ENCODE measurements around the gene TMEM14C. TPM values are rescaled to one million over a fixed set of nuclear protein-coding genes. Genes with fewer than 3 reads are reported as not detected.
"Not testable (repeated sequence)": the region's sequence is repeated elsewhere in the genome, so short reads cannot be mapped to it uniquely, and the experiment has no call there.

TMEM14C gene
- total RNA-seq, 1 donor from 2014 or later: 93.4 TPM

GRCh38 chr6:10733863-10734262 is 11.0 kb downstream of the TMEM14C start:
- Histone ChIP-seq H3K9me3 (ENCODE audit: control insufficient read depth in 3 of 3, low read length in 3 of 3) (no peaks in the 10 kb centered on the region), H3K27ac (ENCODE audit: low read depth, low read length) (no peak overlapping the region), H3K36me3 (ENCODE audit: control insufficient read depth in 3 of 3, insufficient read depth in 3 of 3, low read length in 3 of 3) (peaks cover 8 to 25% (median 17%) of the 10 kb centered on the region in 3 donors), H3K9ac (ENCODE audit: low read depth in 1 of 3, low read length in 3 of 3) (no peak overlapping the region), H3K4me1 (ENCODE audit: control insufficient read depth in 3 of 3, insufficient read depth in 3 of 3, low read length in 3 of 3) (peaks cover 0 to 8% (median 4%) of the 10 kb centered on the region in 3 donors), H3K4me3 (ENCODE audit: low read length in 3 of 3) (no peak overlapping the region), H3K27me3 (ENCODE audit: control insufficient read depth in 3 of 3, insufficient read depth in 3 of 3, low read length in 3 of 3) (no peaks in the 10 kb centered on the region)

DNA sequence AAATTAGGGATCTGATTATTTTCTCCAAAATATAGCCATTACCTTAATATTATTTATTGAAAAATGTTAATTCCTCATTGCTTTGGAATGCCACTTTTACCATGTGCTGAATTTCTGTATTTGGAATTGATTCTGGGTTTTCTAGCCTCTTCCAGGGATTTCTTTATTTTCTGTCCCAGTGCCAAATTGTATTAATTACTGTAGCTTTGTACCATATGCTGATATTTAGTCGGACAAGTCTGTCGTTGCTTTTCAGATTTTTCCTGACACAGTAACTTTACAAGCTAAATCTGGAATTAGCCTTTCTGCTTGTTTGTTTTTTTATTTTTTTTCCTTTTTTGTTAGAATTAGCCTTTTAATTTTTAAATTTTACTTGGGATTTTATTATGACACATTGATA is 13.9 kb downstream of the TMEM14C start:
- Histone ChIP-seq H3K36me3 (ENCODE audit: control insufficient read depth in 3 of 3, insufficient read depth in 3 of 3, low read length in 3 of 3) (peaks cover 6 to 15% (median 10%) of the 10 kb centered on the region in 3 donors), H3K27me3 (ENCODE audit: control insufficient read depth in 3 of 3, insufficient read depth in 3 of 3, low read length in 3 of 3) (no peaks in the 10 kb centered on the region), H3K9me3 (ENCODE audit: control insufficient read depth in 3 of 3, low read length in 3 of 3) (no peaks in the 10 kb centered on the region), H3K4me1 (ENCODE audit: control insufficient read depth in 3 of 3, insufficient read depth in 3 of 3, low read length in 3 of 3) (no peaks in the 10 kb centered on the region), H3K27ac (ENCODE audit: low read depth, low read length) (no peak overlapping the region), H3K9ac (ENCODE audit: low read depth in 1 of 3, low read length in 3 of 3) (no peak overlapping the region), H3K4me3 (ENCODE audit: low read length in 3 of 3) (no peak overlapping the region)

DNA sequence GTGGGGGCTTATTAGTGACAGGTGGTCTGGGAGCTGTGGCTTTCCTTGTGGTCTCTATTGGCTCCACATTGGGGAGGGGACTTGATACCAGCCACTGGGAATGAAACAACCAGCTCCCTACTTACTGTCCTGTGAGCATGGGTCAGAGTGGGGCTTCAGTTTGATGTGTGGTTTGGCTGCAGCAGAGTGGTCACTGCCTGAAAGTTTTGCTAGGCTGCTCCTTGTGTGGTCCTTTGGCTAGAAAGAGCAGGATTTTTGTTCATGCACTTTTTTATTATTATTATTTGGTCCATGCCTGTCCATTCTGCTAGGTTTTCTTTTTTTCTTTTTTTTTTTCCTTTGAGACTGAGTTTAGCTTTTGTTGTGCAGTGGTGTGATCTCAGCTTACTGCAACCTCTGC is 17.2 kb downstream of the TMEM14C start:
- Histone ChIP-seq H3K36me3 (ENCODE audit: control insufficient read depth in 3 of 3, insufficient read depth in 3 of 3, low read length in 3 of 3) (no peaks in the 10 kb centered on the region), H3K4me1 (ENCODE audit: control insufficient read depth in 3 of 3, insufficient read depth in 3 of 3, low read length in 3 of 3) (no peaks in the 10 kb centered on the region), H3K27ac (ENCODE audit: low read depth, low read length) (no peak overlapping the region), H3K9me3 (ENCODE audit: control insufficient read depth in 3 of 3, low read length in 3 of 3) (no peaks in the 10 kb centered on the region), H3K27me3 (ENCODE audit: control insufficient read depth in 3 of 3, insufficient read depth in 3 of 3, low read length in 3 of 3) (no peaks in the 10 kb centered on the region), H3K4me3 (ENCODE audit: low read length in 3 of 3) (no peak overlapping the region), H3K9ac (ENCODE audit: low read depth in 1 of 3, low read length in 3 of 3) (no peak overlapping the region)

DNA sequence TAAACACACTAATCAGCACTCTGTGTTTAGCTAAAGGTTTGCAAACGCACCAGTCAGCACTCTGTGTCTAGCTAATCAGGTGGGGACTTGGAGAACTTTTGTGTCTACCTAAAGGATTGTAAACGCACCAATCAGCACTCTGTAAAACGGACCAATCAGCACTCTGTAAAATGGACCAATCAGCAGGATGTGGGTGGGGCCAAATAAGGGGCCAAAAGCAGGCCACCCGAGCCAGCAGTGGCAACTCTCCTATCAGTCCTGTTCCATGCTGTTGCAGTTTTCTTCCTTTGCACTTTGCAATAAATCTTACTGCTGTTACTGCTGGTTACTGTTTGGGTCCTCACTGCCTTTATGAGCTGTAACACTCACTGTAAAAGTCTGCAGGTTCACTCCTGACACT is 18.8 kb downstream of the TMEM14C start:
- H3K4me3 ChIP-seq (ENCODE audit: low read length in 3 of 3); H3K9ac ChIP-seq (ENCODE audit: low read depth in 1 of 3, low read length in 3 of 3); H3K27ac ChIP-seq (ENCODE audit: low read depth, low read length); H3K4me1 ChIP-seq (ENCODE audit: control insufficient read depth in 3 of 3, insufficient read depth in 3 of 3, low read length in 3 of 3); H3K36me3 ChIP-seq (ENCODE audit: control insufficient read depth in 3 of 3, insufficient read depth in 3 of 3, low read length in 3 of 3); H3K27me3 ChIP-seq (ENCODE audit: control insufficient read depth in 3 of 3, insufficient read depth in 3 of 3, low read length in 3 of 3); H3K9me3 ChIP-seq (ENCODE audit: control insufficient read depth in 3 of 3, low read length in 3 of 3): not testable (repeated sequence)

DNA sequence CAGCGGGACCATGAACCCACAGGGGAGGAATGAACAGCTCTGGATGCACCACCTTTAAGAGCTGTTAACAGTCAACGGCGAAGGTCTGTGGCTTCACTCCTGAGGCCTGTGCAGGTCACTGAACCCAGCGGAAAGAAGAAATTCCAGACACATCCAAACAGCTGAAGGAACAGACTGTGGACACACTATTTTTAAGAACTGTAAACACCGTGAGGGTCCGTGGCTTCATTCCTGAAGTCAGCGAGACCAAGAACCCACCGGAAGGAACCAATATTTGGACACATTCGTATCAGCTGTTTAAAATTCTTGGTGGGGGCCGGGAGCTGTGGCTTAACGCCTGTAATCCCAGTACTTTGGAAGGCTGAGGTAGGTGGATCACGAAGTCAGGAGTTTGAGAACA is 19.4 kb downstream of the TMEM14C start:
- Histone ChIP-seq H3K4me1 (ENCODE audit: control insufficient read depth in 3 of 3, insufficient read depth in 3 of 3, low read length in 3 of 3) (peaks cover 2 to 8% (median 8%) of the 10 kb centered on the region in 3 donors), H3K27me3 (ENCODE audit: control insufficient read depth in 3 of 3, insufficient read depth in 3 of 3, low read length in 3 of 3) (no peaks in the 10 kb centered on the region), H3K9ac (ENCODE audit: low read depth in 1 of 3, low read length in 3 of 3) (no peak overlapping the region), H3K4me3 (ENCODE audit: low read length in 3 of 3) (no peak overlapping the region), H3K9me3 (ENCODE audit: control insufficient read depth in 3 of 3, low read length in 3 of 3) (no peaks in the 10 kb centered on the region), H3K36me3 (ENCODE audit: control insufficient read depth in 3 of 3, insufficient read depth in 3 of 3, low read length in 3 of 3) (no peaks in the 10 kb centered on the region), H3K27ac (ENCODE audit: low read depth, low read length) (no peak overlapping the region)

DNA sequence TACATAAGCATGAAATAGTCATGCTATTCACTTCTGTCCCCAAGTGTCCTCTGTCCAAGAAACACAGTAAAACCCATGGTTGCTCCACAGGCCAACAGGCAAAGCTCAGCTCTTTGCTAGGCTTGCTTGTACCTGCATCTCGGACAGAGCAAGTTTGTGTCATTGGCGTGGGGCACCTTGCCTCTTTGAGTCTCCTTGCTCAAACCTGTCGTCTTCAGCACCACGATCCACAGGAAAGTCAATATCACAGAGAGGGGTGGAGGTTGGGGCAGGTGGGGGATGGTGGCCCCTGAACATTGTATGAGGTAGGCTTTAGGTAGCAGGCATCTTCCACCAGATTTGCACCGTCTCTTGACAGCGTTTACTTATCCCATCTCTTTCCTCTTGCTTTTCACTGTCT is 20.6 kb downstream of the TMEM14C start:
- Histone ChIP-seq H3K36me3 (ENCODE audit: control insufficient read depth in 3 of 3, insufficient read depth in 3 of 3, low read length in 3 of 3) (no peaks in the 10 kb centered on the region), H3K9me3 (ENCODE audit: control insufficient read depth in 3 of 3, low read length in 3 of 3) (no peaks in the 10 kb centered on the region)

GRCh38 chr6:10745116-10745515 is 22.2 kb downstream of the TMEM14C start:
- Histone ChIP-seq H3K4me3 (ENCODE audit: low read length in 3 of 3) (no peak overlapping the region), H3K27ac (ENCODE audit: low read depth, low read length) (no peak overlapping the region), H3K27me3 (ENCODE audit: control insufficient read depth in 3 of 3, insufficient read depth in 3 of 3, low read length in 3 of 3) (no peaks in the 10 kb centered on the region), H3K4me1 (ENCODE audit: control insufficient read depth in 3 of 3, insufficient read depth in 3 of 3, low read length in 3 of 3) (peaks cover 13 to 31% (median 22%) of the 10 kb centered on the region in 3 donors), H3K36me3 (ENCODE audit: control insufficient read depth in 3 of 3, insufficient read depth in 3 of 3, low read length in 3 of 3) (peaks cover 5 to 10% (median 6%) of the 10 kb centered on the region in 3 donors), H3K9me3 (ENCODE audit: control insufficient read depth in 3 of 3, low read length in 3 of 3) (no peaks in the 10 kb centered on the region), H3K9ac (ENCODE audit: low read depth in 1 of 3, low read length in 3 of 3) (no peak overlapping the region)

More for the DNA sequence above, 20.6 kb downstream of the TMEM14C start:
- peaks cover 5 to 16% (median 12%) of the 10 kb centered on the region in 3 donors for H3K4me1 ChIP-seq (ENCODE audit: control insufficient read depth in 3 of 3, insufficient read depth in 3 of 3, low read length in 3 of 3)
- no peak overlapping the region for H3K9ac ChIP-seq (ENCODE audit: low read depth in 1 of 3, low read length in 3 of 3)
- H3K4me3 ChIP-seq (ENCODE audit: low read length in 3 of 3): no peak overlapping the region
- H3K27ac ChIP-seq (ENCODE audit: low read depth, low read length): no peak overlapping the region
- no peaks in the 10 kb centered on the region for H3K27me3 ChIP-seq (ENCODE audit: control insufficient read depth in 3 of 3, insufficient read depth in 3 of 3, low read length in 3 of 3)

DNA sequence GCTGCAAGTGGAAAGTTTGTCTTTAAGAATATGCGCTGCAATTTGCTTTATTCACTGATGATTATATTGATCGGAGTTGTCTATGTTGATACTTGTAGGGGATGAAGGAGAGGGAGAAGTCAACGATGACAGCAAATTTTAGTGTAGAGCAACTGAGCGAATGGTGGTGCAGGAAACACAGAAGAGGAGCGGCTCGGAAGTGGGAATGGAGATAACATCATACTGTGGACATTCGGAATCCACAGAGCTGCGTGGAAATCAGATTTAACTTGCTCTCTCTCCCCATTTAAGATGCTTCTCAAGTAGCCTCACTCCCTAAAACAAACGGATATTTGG is 24.0 kb downstream of the TMEM14C start:
- Histone ChIP-seq H3K4me3 (ENCODE audit: low read length in 3 of 3) (peak overlapping the region; percentile 86 to 97 (median 96)), H3K4me1 (ENCODE audit: control insufficient read depth in 3 of 3, insufficient read depth in 3 of 3, low read length in 3 of 3) (peaks cover 13 to 31% (median 22%) of the 10 kb centered on the region in 3 donors), H3K9ac (ENCODE audit: low read depth in 1 of 3, low read length in 3 of 3) (peak overlapping the region; percentile 73 to 94 (median 87)), H3K36me3 (ENCODE audit: control insufficient read depth in 3 of 3, insufficient read depth in 3 of 3, low read length in 3 of 3) (peaks cover 13 to 17% (median 15%) of the 10 kb centered on the region in 3 donors), H3K9me3 (ENCODE audit: control insufficient read depth in 3 of 3, low read length in 3 of 3) (no peaks in the 10 kb centered on the region), H3K27ac (ENCODE audit: low read depth, low read length) (peak overlapping the region; percentile 80), H3K27me3 (ENCODE audit: control insufficient read depth in 3 of 3, insufficient read depth in 3 of 3, low read length in 3 of 3) (no peaks in the 10 kb centered on the region)

GRCh38 chr6:10747251-10747972 is 24.5 kb downstream of the TMEM14C start, which contains the start of gene TMEM14B:
TSS of gene TMEM14B (plus strand) at chr6:10747805. CDS start at chr6:10749246, 1,441 bp downstream.
- peak within 1 kb of the TSS; percentile 86 to 97 (median 96) for H3K4me3 ChIP-seq (ENCODE audit: low read length in 3 of 3)
- H3K27ac ChIP-seq (ENCODE audit: low read depth, low read length): peak within 1 kb of the TSS; percentile 80
- no peaks in the 10 kb centered on the region for H3K27me3 ChIP-seq (ENCODE audit: control insufficient read depth in 3 of 3, insufficient read depth in 3 of 3, low read length in 3 of 3)
- H3K9ac ChIP-seq (ENCODE audit: low read depth in 1 of 3, low read length in 3 of 3): peak within 1 kb of the TSS; percentile 87 to 95 (median 94)
- no peaks in the 10 kb centered on the region for H3K9me3 ChIP-seq (ENCODE audit: control insufficient read depth in 3 of 3, low read length in 3 of 3)
- H3K36me3 ChIP-seq (ENCODE audit: control insufficient read depth in 3 of 3, insufficient read depth in 3 of 3, low read length in 3 of 3): peaks cover 14 to 19% (median 18%) of the 10 kb centered on the region in 3 donors
- peaks cover 13 to 31% (median 22%) of the 10 kb centered on the region in 3 donors for H3K4me1 ChIP-seq (ENCODE audit: control insufficient read depth in 3 of 3, insufficient read depth in 3 of 3, low read length in 3 of 3)

GRCh38 chr6:10749734-10750133 is 26.9 kb downstream of the TMEM14C start:
- H3K4me3 ChIP-seq (ENCODE audit: low read length in 3 of 3): no peak overlapping the region
- H3K27ac ChIP-seq (ENCODE audit: low read depth, low read length): no peak overlapping the region
- H3K27me3 ChIP-seq (ENCODE audit: control insufficient read depth in 3 of 3, insufficient read depth in 3 of 3, low read length in 3 of 3): no peaks in the 10 kb centered on the region
- no peak overlapping the region for H3K9ac ChIP-seq (ENCODE audit: low read depth in 1 of 3, low read length in 3 of 3)
- peaks cover 13 to 31% (median 22%) of the 10 kb centered on the region in 3 donors for H3K4me1 ChIP-seq (ENCODE audit: control insufficient read depth in 3 of 3, insufficient read depth in 3 of 3, low read length in 3 of 3)
- H3K9me3 ChIP-seq (ENCODE audit: control insufficient read depth in 3 of 3, low read length in 3 of 3): no peaks in the 10 kb centered on the region
- peaks cover 29 to 39% (median 36%) of the 10 kb centered on the region in 3 donors for H3K36me3 ChIP-seq (ENCODE audit: control insufficient read depth in 3 of 3, insufficient read depth in 3 of 3, low read length in 3 of 3)

Data from skeletal muscle tissue (tissue), 4 donors.